NCI-H2227 (cell line): ENCODE results near the gene PIP5K1B.

Experiments used
- DNase-seq: peaks from one replicate; lab custom pipeline; 2025; ENCODE audit not compliant: unreplicated experiment; lab: John Stamatoyannopoulos, UW

The PIP5K1B gene

DNA sequence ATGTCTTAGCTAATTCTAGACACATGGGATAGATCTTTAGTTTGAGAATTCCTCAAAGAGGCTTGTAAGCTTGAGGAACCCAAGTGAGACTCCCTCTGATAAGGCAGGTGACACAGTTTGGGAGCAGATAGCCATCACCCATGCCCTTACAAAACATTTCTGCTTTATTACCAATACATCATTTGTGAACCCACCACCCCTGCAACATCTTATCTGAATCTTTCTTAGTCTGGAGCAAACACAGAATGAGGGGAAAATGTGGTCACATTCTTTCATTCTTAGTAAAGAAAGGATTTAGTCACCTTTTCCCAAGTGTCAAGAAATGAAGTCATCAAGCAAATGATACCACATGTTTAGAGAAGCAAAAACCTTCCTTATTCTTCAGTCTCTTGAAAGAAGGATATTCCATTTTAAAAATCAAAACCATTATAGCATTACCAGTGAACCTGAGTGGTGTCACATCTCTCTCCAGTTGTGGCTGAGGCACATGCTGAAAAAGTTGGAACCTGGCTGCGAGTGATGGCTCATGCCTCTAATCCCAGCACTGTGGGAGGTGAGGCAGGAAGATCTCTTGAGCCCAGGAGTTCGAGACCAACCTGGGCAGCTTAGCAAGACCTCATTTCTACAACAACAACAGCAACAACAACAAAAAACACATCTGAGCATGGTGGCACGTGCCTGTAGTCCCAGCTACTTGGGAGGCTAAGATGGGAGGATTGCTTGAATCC, 243.0 kb downstream of the PIP5K1B start:
- no peak for DNase-seq

DNA sequence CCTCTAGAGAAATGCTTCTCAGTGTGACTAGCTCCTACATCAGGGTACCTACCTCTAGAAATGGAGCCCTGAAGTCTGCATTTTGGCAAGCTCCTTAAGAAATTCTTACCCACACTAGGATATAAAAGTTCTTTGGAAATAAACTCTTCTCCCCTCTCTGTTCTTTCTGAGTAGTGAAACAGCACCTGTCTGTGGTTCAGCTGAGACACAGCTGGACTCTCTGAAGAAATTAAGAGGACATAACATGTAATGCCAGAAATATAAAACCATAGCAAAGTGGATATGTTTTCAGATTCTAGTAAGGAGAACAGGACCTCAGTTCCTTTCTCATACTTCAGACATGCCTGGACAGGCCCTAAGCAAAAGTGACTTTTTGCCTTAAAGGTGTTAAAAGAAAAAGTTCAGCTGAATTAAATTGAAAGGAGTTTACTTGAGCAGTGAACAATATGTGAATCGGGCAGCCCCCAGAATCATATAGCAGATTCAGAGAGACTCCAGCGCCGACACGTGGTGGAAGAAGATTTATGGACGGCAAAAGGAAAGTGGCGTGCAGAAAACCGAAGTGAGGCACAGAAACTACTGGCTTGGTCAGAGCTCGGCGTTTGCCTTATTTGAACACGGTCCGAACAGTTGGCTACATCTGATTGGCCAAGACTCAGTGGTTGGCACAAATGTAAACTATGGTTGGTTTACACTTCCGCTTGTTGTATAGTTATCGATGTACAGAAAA, 244.4 kb downstream of the PIP5K1B start:
- DNase-seq, result peak; percentile 45

DNA sequence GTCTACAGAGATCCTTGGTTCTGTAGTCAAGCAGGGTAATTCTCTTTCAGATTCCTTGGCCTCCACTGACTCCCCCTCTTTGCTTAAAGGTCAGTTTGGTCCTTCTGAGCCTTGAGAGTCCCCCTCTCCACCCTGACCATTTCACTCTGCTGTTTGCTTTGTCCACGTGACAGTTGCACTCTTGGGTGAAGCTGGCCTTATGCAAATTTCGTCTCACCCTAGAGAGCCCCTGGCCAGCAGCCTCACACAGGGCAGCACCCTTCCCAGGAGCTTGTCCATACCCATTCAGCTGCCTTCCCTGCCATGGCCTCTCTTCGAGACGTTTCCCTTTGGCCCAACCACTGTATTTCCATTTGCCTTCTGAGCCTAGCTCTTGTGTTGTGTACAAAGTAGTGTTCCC, 245.1 kb downstream of the PIP5K1B start:
- DNase-seq, result no peak

GRCh38 chr9:68950689-68951088, 245.6 kb downstream of the PIP5K1B start:
- DNase-seq, result no peak

DNA sequence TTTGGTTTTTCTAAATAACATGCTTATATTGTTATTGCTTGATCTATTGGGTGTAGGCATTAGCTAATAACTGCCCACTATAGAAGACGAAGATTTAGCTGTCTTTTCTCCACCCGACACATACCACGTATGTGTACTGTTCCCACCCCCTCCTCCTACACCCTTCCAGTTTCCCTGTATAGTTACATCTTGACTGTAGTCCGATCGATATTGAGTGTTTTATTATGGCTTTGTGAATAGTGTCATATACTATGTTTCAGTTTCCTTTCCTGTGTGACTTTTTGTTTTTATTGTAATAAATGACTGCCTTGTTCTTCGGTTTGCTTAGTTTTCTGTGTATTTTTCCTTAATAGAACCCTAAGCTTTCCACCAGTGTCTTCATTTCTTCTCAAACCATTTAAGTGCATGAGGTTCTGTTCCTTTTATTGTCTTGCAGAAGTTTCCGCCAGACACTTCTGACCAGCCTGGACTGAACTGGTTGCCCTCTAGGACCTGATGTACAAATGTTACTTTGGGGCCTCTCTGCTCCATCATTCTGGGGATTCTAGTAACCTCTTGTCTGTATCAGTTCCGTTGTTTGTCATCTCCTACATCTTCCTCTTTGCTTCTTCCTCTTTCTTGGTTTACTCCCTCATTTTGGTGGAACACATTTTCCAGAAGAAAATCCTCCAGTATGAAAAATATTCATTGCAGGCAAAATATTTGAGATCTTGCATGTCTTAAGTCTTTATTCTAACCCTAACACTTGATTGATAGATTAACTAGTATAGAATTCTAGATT, 247.0 kb downstream of the PIP5K1B start:
- DNase-seq, result no peak

DNA sequence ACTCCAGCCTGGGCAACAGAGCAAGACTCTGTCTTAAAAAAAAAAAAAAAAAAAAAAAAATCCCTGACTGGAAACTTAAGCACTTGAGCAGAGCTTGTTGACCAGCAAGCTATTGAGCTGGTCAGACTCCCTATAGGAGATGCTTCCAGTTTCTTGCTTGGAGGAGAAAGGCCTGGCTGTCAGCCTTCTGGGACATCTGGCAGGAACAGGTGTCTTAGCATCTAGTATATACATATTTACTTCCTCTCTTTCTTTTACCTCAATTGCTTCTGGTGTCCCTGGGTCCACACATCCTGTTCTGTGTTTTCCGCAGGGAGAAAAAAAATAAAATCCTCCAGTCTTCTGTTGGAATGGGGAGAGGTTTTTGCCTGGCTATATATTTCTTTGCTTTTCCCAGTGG, 248.7 kb downstream of the PIP5K1B start:
- no peak for DNase-seq

DNA sequence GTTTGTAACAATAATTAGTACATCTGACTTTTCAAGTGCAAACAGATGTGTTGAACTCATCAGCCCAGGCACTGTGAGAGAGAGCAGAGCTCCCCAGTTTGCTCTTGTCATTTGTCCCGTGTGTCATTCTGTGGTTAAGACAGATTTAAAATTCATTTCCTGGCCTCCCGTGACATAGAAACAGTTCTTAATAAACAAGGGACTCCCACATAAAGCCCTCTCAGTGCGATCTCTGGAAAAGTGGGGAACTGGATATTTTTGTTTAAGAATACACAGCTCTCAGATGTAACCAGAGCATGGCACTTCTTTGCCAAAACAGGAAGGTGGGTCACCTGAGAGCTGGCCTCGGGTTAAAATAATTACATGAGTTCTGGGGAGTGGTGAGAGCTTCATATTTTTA, 250.3 kb downstream of the PIP5K1B start:
- no peak for DNase-seq

DNA sequence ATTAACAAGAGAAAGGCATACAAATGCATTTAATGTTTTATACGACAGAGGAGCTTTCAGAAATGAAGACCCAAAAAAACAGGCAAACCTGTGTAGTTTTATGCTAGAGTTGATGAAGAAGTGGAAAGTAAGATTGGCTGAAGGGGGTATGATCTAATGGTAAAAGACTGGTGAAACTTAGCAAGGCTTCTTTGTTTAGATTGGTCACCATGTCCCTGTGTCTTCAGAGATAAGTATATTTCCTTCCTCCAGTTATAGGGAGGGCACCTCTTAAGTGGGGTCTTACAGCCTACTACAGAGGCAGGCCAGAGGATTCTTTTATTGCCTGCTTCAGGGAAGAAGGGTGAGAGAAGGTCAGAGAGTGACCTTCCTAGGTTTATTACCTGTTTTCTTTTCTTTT, 252.4 kb downstream of the PIP5K1B start:
- no peak for DNase-seq

GRCh38 chr9:68961587-68961986, 256.5 kb downstream of the PIP5K1B start:
- no peak for DNase-seq

GRCh38 chr9:68963416-68963815, 258.4 kb downstream of the PIP5K1B start:
- no peak for DNase-seq

DNA sequence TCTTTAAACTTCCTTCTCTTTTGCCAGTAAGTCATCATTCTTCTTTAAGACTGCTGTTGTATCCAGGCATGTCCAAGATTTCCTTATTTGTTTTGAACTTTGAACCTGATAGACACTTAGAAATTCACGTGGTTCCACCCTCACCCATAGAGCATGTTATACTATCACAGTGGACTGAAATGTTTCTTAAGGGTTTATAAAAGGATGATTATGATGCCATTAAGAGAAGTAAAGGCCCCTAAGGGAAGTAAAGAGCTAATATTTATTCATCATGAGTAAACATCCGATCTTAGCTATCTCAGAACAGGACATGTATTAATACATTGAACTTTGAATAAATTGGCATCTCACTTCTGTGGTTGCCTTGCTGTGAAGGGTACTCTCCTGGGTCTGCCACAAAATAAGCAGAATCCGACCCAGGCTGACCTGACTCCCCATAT, 259.1 kb downstream of the PIP5K1B start:
- DNase-seq, result no peak

GRCh38 chr9:68964765-68965164, 259.7 kb downstream of the PIP5K1B start:
- no peak for DNase-seq

- no peak for DNase-seq
These were observed 261.5 kb downstream of the PIP5K1B start for GRCh38 chr9:68966496-68966944.

DNA sequence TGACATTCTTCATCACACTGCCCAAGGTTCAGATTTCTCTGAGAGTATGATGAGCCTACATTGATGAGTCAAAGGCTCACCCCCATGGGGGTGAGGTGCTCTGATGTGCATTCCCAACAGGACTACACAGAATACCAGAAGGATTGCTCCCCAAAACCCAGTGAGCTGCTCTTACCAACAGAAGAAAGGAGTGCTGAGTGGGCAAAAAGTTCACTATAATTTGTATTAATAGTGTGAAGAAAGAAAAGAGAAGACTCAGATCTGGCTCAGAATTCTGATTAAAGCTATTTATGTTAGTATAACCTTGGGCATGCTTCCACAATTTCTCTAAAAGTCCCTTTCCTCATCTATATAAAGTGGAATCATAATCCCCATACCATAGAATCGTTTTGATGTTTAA, 262.8 kb downstream of the PIP5K1B start:
- no peak for DNase-seq

GRCh38 chr9:68969538-68969937, 264.5 kb downstream of the PIP5K1B start:
- DNase-seq, result peak; percentile 16

DNA sequence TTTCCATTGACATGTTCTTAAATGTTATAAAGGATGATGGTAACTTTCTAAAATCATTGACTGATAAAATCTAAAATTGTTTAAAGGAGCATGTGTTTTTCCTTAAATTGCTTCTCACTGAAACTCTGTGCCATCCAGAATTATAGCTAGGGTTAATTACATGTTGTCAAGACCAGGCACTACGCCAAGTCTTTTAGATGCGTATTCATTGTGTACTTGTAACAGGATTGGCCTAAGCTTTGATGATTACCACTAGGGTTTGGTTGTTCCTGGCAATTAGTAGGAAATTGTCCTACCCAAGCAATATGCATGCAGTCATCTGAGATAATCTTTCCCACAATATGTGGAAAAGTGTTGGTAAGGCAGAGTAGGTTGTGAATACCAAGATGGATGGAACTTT, 265.1 kb downstream of the PIP5K1B start:
- peak; percentile 79 for DNase-seq

DNA sequence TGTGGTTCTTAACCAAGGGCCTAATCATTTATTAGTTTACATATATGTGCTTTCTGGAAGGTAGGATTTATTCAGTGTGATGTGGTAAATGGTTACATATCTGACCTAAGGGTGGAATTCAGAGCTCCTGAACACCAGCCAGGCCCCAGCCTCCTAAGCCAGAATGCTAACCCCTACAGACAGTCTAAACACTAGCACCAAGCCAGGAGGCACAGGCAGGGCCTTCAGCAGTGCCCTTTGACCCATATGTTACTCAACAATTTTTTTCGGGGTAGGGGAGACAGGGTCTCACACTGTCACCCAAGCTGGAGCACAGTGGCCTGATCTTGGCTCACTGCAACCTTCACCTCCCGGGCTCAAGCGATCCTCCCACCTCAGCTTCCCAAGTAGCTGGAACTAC, 268.6 kb downstream of the PIP5K1B start:
- no peak for DNase-seq

DNA sequence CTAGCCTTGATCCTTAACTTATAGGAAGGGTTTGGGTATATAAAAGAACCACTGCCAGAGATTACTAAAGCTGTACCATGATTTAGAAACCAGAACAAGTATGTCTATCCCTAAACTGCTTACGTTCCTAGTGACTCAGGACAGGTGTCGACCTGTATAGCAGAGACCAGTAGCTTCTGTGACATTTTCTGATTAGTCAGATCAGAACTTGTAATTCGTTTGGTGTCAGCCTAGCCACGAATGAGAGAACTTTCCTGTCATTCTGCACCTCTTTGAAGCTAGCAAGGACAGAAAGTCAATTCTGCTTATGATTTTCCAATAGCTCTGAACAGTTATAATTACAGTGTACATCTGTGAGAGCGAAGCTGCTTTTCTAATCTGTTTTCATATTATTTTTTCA, 269.4 kb downstream of the PIP5K1B start:
- no peak for DNase-seq

GRCh38 chr9:68974901-68975300, 269.9 kb downstream of the PIP5K1B start:
- DNase-seq, result no peak

DNA sequence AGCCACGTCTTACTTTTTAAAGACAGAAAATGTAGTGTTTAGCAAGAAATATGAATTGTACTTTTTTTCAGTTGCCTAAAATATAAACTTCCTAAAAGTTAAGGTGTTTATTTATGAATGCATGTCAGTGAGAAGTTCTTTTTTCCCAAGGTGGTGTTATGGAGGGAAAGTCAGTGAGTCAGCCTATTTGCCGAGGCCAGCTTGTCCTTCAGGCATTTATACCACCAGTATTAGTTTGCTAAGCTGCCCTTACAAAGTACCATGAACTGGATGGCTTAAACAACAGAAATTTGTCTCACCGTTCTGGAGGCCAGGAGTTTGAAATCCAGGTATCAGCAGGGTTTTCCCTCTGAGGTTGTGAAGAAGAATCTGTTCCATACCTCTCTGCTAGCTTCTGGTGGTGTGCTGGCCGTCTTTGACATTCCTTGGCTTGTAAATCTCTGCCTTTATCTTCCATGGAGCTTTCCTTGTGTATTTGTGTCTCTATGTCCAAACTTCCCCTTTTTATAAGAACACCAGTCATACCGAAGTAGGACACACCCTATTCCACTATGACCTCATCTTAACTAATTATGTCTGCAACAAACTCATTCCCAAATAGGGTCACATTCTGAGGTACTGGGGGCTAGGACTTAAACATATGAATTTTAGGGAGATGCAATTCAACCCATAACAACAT, 270.5 kb downstream of the PIP5K1B start:
- no peak for DNase-seq

DNA sequence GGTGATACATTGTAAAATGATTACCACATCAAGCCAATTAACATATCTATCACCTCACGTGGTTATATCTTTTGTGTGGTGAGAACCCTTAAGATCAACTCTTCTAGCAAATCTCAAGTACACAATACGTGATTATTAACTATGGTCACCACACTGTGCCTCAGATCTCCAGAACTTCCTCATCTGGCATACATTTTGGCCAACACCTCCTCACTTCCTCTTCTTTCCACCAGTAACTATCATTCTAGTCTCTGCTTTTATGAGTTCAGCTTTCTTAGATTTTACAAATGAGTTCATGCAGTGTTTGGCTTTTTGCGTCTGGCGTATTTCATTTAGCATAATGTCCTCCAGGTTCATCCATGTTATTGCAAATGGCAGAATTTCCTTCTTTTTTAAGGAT, 273.0 kb downstream of the PIP5K1B start:
- no peak for DNase-seq
